NCI-H1694 (cell line): ENCODE data around the gene FLT3.
"Not testable (repeated sequence)": the region's sequence is repeated elsewhere in the genome, so short reads cannot be mapped to it uniquely, and the experiment has no call there.

Source experiments
- DNase-seq: peaks from one replicate; lab custom pipeline; 2025; lab: John Stamatoyannopoulos, UW

Gene FLT3

GRCh38 chr13:28100150-28101121, at the start of gene FLT3:
FLT3 (minus strand) TSS chr13:28100576; CDS start chr13:28100510, 66 bp downstream.
- no peak for DNase-seq

DNA sequence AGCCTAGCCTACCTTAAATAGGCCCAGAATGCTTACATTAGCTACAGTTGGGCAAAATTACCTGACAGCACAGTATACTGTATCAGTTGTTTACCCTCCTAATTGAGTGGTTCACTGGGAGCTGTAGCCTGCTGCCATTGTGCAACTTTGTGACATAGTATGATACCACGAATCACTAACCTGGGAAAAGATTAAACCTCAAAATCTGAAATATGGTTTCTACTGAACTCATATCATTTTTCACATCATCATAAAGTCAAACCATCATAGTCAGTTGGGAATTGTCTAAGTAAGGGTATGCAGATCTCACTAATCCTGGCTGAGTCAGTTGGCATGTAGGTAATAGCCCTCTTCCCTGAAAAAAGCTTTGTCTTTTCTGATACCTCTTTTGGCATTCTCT, 47.1 kb upstream of the FLT3 start:
- DNase-seq: no peak

- no peak for DNase-seq
Observed at GRCh38 chr13:28145049-28145448, 44.7 kb upstream of the FLT3 start.

DNA sequence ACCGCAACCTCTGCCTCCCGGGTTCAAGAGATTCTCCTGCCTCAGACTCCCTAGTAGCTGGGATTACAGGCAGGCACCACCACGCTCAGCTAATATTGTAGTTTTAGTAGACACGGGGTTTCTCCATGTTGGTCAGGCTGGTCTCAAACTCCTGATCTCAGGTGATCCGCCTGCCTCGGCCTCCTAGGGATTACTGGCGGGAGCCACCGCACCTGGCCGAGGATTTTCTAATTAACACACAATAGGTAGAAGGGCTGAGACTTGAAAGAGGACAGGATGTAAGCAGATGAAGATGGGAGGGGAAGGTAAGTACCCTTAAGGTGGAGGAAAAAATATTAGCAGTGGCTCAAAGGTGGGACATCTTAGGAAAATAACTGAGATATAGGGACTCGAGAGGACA, 41.2 kb upstream of the FLT3 start:
- DNase-seq: not testable (repeated sequence)

DNA sequence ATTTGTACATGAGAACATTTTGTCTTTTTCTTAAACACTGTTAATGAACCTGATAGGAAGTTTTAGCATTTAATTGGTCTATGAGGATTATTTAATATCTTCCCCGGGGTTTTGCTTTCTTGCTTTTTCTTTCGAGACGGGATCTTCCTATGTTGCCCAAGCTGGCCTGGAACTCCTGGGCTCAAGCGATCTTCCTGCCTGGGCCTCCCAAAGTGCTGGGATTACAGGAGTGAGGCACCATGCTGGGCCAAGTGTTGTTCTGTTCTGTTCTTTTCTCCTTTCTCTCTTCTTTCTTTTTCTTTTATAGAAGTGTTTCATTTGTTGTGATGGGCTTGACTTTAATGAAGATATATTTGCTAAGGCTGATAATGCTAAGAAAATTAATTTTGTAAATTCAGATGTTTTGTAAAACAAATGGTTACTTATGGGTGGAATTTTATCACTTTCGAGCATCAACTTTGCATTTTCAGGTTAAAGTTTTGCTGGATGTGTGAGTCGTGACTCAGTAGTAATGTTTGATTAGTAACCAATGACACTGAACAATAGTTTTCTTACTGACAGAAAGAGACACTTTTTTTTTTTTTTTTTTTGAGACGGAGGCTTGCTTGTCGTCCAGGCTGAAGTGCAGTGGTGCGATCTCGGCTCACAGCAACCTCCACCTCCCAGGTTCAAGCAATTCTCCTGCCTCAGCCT, 40.2 kb upstream of the FLT3 start:
- no peak for DNase-seq

GRCh38 chr13:28138756-28139470, 38.5 kb upstream of the FLT3 start:
- DNase-seq: peak; percentile 14

DNA sequence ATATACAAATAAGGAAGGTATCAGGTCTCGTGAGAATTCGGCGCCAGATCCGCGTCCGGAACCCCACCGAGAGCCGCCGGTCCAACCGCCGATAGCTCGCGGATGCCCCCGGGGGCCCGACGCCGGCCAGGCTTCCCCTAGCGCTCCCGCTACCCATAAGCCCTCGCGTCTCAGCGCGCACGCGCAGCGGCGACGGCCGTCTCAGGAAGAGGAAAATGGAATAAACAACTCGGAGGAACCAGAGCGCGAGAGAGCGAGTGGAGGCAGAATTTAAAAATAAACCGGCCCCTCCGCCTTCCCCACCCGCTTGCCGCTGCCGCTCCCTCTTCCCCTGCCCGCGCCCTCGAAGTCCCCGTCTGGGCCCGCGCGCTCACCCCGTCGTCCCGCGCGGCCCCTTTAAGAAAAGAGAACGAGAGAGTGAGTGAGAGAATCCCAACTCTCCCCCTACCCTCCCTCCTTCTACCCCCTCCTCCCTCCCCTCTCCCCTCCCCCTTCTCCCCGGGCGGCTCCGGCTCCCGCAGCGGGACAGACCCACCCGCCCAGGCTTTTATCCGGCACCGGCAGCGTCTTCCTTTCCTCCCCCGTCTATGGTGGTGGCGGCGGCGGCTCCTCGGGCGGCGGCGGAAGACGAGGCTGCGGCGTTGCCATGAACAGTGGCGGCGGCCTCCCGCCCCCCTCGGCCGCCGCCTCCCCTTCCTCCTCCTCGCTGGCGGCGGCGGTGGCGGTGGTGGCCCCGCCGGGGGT, 37.8 kb upstream of the FLT3 start, which contains the start of gene PAN3:
TSS of gene PAN3 (plus strand) at position 534 of the 744 bp plus-strand sequence. CDS start at position 647, 113 bp downstream.
- DNase-seq: peak; percentile 63

GRCh38 chr13:28137596-28137995, 37.2 kb upstream of the FLT3 start:
- DNase-seq: peak; percentile 44

DNA sequence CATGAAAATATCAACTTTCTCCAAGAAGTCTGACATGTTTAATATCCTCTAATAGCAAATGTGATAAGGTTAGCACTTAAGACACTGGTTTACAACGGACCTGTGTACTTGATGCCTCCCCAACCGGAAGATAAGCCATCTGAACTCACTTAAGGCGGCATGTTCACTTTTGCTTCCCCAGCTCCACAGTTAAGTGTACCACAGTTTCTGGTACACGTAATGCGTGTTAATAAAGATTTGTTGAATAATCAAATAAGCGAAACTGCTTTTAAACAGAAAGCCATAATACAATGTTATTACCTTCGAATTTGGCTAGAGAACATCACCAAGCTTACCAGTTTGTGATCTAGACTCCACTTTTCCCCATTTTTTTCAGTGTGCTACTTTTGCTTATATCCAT, 36.5 kb upstream of the FLT3 start:
- DNase-seq: no peak

GRCh38 chr13:28131646-28132045, 31.3 kb upstream of the FLT3 start:
- DNase-seq: no peak

DNA sequence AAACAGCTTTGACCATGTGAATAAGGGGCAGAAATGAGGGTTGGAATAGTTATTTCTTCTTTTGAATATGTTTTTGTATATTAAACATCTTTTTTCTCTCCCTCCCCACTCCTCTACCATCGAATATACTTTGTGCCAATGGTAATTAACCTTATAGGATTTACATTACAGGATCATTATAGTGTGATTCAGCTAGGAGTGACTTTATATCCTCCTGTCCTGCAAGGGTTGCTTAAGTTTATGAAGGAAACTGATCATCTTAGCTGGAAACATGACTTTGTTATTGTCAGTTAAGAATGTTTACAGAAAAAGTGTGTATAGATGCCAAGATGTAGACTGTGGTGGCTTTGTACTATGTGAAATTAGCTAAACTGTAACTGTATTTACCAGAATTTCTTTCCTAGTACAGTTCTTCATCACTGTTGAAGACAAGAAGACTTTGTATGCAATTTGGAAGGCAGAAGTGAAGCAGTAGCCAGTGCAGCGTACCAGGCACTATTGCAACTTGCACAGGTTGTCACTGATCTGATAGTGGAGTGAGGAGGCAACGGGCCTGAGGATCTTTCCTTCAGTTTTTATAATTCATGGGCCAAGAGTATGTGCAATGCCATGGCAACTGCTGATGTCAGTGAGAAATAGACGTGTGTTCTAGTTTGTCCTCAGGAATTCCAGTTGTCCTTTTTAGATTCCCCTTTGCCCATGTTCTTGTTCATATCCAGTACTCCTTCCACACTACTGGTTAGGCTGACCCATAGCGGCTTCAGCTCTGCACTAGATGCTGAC, 29.7 kb upstream of the FLT3 start:
- no peak for DNase-seq

DNA sequence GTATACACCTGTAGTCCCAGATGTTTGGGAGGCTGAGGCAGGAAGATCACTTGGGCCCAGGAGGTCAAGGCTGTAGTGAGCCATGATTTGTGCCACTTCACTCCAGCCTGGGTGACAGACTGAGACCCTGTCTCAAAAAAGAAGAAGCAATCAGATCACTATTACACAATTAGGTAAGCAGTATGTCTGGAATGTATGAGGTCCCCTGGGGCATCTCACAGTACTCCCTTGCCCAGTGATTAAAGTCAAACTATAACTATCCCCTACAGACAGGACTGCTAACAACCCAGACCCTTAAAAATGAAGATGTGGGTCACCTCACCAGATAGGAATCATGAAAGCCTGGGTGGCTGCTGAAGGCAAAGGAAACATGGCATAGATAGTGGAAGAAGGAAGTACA, 28.6 kb upstream of the FLT3 start:
- DNase-seq: no peak

DNA sequence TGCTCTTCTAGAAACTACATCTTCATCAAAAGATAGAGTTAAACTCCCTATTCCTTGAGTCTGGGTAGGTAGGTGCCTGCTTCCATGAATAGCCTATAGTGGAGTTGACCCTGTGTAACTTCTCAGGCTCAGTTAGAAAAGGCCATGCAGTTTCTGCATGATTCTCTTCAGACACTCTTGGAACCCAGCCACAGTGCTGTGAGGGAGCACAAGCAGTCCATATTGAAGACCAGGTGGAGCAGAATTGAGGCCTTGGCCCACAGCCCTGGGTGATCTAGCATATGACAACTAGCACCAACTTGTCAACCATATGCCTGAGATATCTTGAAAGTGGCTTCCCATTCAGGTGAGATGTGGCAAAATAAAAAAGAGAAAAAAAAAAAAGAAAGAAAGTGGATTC, 27.7 kb upstream of the FLT3 start:
- DNase-seq: peak; percentile 65

GRCh38 chr13:28121224-28121623, 20.8 kb upstream of the FLT3 start:
- no peak for DNase-seq

DNA sequence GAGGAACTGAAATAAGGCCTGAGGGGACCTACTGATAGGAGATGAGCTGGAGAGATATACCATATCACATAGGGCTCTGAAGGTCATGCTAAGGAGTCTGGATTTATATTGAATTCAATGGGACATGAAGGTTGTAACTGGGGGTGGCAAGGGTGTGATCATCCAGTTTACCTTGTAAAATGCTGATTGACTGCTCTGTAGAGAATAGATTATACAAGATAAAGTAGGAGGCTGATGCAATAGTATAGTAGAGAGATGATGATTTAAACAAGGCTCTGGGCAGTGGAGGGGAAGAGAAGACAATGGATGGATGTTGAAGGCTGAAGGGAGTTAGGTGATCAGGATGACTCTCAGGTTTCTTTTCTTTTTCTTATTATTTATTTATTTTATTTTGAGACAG, 19.9 kb upstream of the FLT3 start:
- no peak for DNase-seq

DNA sequence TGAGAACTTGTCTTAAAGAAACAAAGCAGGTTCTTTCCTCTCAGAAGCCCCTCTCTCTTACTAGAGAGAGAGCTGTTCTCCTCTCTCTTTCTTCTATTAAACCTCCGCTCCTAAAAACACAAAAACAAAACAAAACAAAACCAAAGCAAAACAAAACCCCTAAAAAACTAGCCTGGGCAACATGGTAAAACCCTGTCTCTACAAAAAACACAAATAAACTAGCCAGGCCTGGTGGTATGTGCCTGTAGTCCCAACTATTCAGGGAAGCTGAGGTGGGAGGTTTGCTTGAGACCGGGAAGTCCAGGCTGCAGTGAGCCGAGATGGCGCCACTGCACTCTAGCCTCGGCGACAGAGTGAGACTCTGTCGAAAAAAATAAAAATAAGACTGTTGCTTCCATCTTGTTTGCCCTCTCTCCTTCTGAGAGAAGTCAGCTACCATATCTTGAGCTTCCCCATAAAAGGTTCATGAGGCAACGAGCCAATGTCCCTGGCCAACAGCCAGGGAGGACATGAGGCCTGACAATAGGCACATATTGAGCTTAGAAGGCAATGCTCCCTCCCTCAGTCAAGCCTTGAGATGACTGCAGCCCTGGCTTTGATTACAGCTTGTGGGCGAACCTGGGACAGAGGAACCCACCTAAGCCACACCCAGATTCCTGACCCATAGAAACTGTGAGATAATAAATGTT, 17.5 kb upstream of the FLT3 start:
- no peak for DNase-seq

GRCh38 chr13:28116736-28117135, 16.4 kb upstream of the FLT3 start:
- DNase-seq: no peak

DNA sequence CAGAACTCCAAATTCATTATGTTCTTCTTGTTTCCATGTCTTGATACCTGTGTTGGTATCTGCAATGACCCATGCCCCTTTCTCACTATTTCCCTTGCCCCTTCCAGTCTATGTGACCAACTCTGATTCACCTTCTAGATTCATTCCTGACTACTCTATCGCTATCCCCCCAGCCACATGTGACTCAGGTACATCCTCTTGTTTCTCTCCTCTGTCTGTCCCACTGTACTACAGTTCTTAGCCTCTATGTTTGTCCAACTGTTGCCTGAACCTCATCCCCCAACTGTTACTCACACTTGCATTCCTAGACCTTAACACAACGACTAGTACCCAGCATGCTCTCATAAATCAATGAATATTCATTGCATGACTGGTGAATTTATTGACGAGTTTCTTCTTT, 10.0 kb upstream of the FLT3 start:
- DNase-seq: no peak

DNA sequence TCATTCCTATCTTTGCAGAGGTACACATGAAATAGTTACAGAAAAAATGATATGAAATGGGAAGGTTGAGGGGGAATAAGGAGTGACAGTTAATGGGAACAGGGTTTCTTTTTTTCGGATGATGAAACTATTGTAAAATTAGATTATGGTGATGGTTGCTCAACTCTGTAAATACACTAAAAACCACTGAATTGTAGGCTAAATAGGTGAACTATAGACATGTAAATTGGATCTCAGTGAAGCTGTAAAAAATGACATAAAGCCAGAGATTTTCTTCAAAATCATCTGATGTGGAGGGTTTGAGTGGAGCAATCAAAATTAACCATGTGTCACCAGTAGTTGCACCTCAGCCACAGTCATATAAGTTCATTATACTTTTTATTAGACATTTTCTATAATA, 6.6 kb upstream of the FLT3 start:
- no peak for DNase-seq

DNA sequence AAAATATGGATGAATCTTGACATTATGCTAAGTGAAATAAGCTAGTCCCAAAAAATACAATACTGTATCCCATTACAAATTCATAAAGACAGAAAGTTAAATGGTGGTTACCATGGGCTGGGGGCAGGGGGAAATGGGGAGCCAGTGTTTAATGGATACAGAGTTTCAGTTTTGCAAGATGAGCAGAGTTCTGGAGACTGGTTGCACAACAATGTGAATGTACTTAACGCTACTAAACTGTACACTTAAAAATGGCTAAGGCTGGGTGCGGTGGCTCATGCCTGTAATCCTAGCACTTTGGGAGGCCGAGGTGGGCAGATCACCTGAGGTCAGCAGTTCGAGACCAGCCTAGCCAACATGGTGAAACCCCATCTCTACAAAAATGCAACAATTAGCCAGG, 1.5 kb upstream of the FLT3 start:
- not testable (repeated sequence) for DNase-seq
